ENCODE results near the gene SERTAD4. TPM values are rescaled to one million over a fixed set of nuclear protein-coding genes. Genes with fewer than 3 reads are reported as not detected.

SERTAD4 gene
- total RNA-seq, 1 donor from 2014 or later, result 2.1 TPM

Other genes with a start within 250 kb of the SERTAD4 start
- gene HHAT, start 96.1 kb downstream of the SERTAD4 start, total RNA-seq, result 19.9 TPM

Data from ureter (tissue), 1 donor.